ENCODE results near the gene BTNL9.
"Not testable (repeated sequence)": the region's sequence is repeated elsewhere in the genome, so short reads cannot be mapped to it uniquely, and the experiment has no call there.

DNA sequence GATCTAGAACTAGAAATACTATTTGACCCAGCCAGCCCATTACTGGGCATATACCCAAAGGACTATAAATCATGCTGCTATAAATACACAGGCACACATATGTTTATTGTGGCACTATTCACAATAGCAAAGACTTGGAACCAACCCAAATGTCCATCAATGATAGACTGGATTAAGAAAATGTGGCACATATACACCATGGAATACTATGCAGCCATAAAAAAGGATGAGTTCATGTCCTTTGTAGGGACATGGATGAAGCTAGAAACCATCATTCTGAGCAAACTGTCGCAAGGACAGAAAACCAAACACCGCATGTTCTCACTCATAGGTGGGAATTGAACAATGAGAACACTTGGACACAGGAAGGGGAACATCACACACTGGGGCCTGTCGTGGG is 55.1 kb downstream of the BTNL9 start:
- TF ChIP-seq, protein P1, sequence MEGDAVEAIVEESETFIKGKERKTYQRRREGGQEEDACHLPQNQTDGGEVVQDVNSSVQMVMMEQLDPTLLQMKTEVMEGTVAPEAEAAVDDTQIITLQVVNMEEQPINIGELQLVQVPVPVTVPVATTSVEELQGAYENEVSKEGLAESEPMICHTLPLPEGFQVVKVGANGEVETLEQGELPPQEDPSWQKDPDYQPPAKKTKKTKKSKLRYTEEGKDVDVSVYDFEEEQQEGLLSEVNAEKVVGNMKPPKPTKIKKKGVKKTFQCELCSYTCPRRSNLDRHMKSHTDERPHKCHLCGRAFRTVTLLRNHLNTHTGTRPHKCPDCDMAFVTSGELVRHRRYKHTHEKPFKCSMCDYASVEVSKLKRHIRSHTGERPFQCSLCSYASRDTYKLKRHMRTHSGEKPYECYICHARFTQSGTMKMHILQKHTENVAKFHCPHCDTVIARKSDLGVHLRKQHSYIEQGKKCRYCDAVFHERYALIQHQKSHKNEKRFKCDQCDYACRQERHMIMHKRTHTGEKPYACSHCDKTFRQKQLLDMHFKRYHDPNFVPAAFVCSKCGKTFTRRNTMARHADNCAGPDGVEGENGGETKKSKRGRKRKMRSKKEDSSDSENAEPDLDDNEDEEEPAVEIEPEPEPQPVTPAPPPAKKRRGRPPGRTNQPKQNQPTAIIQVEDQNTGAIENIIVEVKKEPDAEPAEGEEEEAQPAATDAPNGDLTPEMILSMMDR (IDR thresholded peaks at IDR 0.05), result not testable (repeated sequence)
- not testable (repeated sequence) for TF ChIP-seq POLR2A (IDR thresholded peaks at IDR 0.05; ENCODE audit: low read depth); POLR2AphosphoS5 (IDR thresholded peaks at IDR 0.05)
